EH (cell line): Measurements from ENCODE around the gene RAB10.
"Not testable (repeated sequence)": the region's sequence is repeated elsewhere in the genome, so short reads cannot be mapped to it uniquely, and the experiment has no call there.

Experiments used
- DNase-seq: peaks from one replicate; pipeline ENCODE4 v3.0.0-alpha.2; 2015; ENCODE audit warnings: low read depth

Gene RAB10

DNA sequence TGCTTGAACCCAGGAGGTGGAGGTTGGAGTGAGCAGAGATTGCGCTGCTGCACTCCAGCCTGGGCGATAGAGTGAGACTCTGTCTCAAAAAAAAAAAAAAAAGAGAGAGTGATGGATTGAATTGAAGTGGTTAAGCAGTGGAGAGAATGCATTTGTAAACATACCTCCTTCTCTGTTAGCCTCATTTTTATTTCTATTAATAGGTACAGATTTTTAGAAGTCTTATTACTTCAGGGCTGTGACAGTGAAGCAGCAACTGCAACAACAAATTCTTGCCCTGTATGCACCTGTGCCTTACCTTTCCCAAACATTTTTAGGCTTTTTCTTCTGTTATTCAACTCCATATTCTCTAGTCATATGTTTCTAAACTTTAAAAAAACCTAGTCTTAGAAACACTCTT lies 55.5 kb downstream of the RAB10 start:
- no peak for DNase-seq

DNA sequence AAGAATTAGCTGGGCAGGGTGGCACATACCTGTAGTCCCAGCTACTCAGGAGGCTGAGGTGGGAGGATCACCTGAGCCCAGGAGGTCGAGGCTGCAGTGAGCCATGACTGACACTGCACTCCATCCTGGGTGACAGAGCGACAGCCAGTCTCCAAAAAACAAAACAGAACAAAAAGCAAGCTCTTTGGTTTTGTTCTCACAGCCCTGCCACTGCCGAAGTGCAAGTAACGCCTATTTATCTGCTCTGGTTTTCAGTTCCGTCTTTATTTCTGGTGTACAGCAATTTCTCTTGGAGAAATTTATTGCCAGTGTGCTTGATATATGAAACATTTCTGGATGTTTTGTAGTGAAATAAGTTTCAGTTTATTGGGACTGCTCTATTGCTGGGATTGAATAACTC lies 61.9 kb downstream of the RAB10 start:
- no peak for DNase-seq

DNA sequence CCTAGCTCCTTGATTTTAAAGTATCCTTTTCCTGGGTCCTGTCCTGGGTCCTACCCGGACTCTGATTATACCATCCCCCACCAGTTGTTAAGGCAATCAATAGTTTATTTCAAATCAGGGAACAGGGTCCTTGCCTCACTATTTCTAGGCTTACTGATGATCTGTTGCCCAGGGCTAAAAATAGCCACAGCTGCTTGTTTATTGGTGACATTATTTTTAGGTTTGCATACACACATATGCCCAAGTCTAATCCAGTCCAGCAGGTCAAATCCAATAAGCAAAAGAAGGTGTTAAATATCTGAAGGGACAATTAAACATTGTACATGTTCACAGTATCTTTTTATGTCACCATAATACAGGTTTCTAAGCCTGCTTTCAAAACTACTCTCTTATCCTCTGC lies 66.0 kb downstream of the RAB10 start:
- no peak for DNase-seq

GRCh38 chr2:26100384-26100783 lies 66.5 kb downstream of the RAB10 start:
- DNase-seq, result no peak

DNA sequence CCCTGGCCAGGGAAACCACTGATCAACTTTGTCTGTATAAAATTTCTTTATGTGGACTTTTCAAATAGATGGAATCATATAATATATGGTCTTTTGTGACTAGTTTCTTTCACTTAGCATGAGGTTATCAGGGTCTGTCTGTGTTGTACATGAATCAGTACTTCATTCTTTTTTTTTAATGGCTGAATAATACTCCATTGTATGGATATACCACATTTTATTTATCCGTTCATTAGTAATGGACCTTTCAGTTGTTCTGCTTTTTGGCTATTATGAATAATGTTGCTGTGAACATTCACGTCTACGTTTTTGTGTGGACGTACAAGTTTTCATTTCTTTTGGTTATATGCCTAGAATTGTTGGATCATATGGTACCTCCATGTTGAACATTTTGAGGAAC lies 69.9 kb downstream of the RAB10 start:
- DNase-seq, result no peak

DNA sequence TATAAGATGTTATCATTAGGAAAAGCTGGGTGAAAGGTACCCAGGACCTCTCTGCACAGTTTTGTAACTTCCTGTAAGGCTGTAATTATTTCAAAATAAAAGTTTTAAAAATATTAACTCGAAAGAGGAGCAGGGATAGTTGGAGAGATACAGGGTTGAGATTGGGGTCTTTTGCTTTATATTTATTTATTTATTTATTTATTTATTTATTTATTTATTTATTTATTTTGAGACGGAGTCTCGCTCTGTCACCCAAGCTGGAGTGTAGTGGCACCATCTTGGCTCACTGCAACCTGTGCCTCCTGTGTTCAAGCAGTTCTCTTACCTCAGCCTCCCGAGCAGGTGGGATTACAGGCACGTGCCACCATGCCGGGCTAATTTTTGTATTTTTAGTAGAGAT lies 74.8 kb downstream of the RAB10 start:
- DNase-seq, result not testable (repeated sequence)

DNA sequence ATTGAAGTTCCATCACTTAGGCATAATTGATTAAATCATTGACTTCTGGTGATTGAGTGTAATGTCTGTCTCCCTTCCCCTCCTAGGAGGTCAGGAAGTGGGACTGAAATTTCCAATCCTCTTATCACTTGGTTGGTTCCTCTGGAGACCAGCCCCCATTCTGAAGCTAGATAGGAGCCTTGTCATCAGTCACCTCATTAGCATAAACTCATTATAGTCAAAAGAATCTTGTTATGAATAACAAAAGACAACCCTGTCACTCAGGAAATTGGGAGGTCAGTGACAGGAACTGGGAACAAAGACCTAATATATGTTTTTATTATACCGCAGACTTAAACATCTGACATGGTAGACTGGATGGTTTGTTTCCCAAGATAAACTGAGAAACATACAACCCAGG lies 78.3 kb downstream of the RAB10 start:
- DNase-seq, result no peak

DNA sequence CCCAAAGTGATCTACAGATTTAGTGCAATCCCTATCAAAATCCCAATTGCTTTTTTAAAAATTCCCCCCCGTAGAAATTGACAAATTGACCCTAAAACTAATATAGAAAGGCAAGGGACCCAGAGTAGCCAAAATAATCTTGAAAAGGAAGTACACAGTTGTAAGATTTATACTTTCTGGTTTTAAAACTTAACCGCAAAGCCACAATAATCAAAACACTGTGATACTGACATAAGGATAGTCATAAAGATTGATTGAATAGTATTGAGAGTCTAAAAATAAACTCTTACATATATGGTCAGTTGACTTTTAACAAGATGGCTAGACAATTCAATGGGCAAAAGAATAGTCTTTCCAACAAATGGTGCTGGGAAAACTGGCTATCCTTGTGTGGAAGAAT lies 80.3 kb downstream of the RAB10 start:
- DNase-seq, result no peak

DNA sequence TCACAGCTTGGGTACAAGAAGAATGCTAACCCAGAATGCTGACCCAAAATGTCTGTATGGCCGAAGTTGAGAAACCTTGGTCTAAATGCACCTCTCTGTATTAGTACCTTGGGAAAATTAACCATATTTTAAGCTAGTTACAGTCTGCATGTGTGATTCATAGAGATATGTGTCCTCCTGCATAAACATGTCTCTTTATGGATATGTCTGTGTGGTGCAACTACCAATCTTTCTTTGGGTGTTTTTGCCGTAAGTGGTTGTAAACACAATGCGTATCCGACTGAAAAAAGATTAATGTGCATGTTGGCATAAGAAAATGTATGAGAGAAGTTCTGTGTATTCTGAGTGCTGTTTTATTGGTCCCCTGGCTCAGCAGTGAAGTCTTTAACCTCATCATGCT lies 84.8 kb downstream of the RAB10 start:
- no peak for DNase-seq

- DNase-seq, result no peak
These were observed 85.6 kb downstream of the RAB10 start for GRCh38 chr2:26119521-26119920.

- no peak for DNase-seq
These were observed 88.7 kb downstream of the RAB10 start for GRCh38 chr2:26122630-26123029.

- DNase-seq, result no peak
These were observed 89.5 kb downstream of the RAB10 start for GRCh38 chr2:26123426-26123825.

DNA sequence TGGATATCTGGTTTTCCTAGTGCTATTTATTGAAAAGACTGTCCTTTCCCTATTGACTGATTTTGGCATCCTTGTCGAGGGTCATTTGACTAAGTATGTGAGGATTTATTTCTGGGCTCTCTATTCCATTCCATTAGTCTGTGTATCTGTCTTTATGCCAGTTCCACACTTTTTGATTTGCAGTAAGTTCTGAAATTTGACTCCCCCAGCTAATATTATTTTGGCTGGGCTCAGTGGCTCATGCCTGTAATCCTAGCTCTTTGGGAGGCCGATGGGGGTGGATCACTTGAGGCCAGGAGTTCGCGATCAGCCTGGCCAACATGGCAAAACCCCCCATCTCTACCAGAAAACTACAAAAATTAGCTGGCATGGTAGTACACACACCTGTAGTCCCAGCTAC lies 92.2 kb downstream of the RAB10 start:
- DNase-seq, result no peak

DNA sequence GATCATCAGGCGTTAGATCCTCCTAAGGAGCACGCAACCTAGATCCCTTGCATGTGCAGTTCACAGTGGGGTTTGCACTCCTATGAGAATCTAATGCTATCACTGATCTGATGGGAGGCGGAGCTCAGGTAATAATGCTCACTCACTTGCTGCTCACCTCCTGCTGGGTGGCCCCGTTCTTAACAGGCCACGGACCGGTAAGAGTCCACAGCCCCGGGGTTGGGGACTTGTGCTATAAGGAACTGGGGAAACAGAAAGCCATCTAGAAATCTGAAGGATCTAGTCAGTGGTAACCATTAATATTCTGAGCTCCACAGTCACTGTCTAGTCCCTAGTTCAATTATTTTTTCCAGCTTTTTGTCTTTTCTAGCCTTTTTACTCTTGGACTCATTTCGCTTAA lies 94.3 kb downstream of the RAB10 start:
- no peak for DNase-seq

- no peak for DNase-seq
These were observed 96.9 kb downstream of the RAB10 start for GRCh38 chr2:26130763-26131162.

GRCh38 chr2:26136451-26136850 lies 102.6 kb downstream of the RAB10 start:
- DNase-seq, result no peak

DNA sequence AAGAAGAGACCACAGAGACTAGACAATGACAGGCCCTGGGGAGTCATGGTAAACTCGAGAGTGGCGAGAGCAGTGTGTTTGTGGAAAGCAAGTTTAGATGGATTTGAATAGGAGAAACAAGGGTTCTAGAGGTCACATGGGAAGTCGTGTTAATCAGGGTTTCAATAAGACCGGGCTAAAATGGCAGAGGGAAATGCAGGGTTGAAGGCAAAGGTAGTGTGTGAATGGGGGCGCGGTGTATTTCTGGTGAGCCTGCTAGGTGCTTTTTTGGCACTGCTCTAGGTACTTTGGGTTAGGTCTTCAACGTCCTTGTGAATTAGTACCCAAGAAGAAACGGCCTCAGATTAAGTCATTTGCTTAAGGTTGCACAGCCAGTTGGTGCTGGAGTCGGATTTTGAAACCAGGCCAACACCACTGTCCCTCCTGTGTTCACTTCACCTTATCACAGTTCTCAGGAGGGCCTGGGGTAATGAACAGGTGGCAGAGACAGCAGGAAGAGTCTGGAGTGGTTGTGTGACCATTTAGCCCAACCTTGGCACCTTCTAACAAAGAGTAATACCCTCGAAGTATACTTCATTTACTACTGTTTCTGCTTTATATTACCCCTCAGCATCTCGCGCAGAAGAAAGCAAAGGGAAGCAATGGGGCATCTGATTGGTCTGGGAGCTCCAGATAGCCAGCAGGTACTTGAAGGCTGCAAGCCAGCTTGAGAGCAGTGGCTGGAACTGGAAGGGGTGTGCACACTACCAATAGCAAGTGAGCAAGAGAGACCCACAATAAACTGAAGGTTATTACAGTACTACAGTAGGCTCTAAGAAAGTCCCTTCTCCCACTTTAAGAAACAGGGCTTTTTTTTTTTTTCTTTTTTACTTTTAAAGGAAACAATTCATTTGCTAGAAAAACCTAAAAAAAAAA lies 105.6 kb downstream of the RAB10 start:
- DNase-seq, result no peak

- DNase-seq, result no peak
These were observed 107.4 kb downstream of the RAB10 start for GRCh38 chr2:26141145-26141769.

- no peak for DNase-seq
These were observed 110.1 kb downstream of the RAB10 start for GRCh38 chr2:26144031-26144430.

DNA sequence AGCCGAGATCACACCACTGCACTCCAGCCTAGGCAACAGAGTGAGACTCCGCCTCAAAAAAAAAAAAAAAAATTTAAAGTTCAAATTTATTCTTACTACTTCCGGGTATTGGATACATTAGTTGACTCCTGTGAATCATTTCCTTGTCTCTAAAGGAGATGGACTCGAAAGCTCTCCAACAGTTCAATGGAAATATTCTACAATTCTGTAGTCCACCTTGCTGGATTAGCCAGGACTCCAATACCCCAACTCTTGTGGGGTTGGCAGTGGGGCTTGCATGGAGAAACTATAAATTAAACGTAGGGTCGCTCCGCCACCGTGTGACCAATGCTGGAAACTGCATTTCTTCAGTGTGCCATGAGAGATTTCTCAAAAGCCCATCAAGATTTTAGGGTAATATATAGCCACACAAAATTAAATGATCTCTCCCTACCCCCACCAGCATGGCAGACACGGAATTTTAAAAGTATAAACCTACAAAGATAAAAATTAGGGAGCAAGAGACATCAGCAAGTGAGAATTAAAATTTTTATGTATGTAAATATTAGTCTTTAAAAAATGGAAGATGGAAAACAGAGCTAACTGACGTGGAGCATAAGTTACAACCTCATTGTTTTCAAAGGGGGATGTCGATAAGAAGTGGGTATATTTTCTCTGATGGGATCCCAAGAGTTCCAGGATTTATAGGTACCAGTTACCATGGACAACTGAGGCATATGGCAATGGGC lies 111.2 kb downstream of the RAB10 start:
- DNase-seq, result peak; percentile 69

DNA sequence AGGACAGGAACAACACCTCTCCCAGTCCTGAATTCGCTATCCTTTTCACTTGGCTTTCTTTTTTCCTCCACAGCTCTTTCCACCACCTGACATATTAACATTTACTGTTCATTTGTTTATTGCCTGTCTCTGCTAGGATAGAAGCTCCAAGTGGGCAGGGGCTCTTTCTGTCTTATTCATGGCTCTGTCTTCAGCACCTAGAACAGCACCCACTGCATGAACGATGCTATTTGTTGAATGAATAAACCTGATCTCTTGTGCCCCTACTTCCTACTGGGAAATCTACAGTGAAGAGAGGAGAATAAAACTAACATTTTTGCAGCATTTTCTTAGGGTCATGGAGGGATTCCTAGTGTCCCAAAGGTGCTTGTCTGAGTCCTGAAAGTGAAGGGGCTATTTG lies 114.6 kb downstream of the RAB10 start:
- DNase-seq, result peak; percentile 46

- DNase-seq, result no peak
These were observed 116.4 kb downstream of the RAB10 start for GRCh38 chr2:26150243-26150642.

DNA sequence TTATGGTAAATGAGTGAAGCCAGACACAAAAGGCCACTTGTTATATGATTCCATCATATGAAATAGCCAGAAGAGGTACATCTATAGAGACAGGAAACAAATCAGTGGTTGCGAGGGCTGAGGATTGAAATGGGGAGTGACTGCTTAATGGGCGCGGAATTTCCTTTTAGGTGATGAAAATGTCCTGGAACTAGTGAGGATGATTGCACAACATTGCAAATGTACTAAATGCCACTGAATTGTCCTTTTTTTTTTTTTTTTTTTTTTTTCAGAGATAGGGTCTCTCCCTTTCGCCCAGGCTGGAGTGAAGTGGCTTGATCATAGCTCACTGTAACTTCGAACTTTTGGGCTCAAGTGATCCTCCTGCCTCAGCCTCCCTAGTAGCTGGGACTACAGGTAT lies 123.7 kb downstream of the RAB10 start:
- no peak for DNase-seq
